Astrocyte (in vitro differentiated cells and primary cell): ENCODE results near the gene DCDC2C.

Experiments
- CTCF ChIP-seq: IDR thresholded peaks from 2 replicates; pipeline ENCODE4 v1.5.1; 2011; ENCODE audit warnings: low read depth, mild to moderate bottlenecking, inconsistent platforms, low read length, moderate library complexity; ENCODE audit not compliant: insufficient read depth
- EZH2 ChIP-seq: IDR thresholded peaks from 2 replicates; pipeline ENCODE4 v1.6.1; 2012; ENCODE audit warnings: mild to moderate bottlenecking, low read length, inconsistent platforms; ENCODE audit not compliant: insufficient read depth

GRCh38 chr2:3806168-3806567 lies 102.8 kb downstream of the DCDC2C start:
- no peak for TF ChIP-seq CTCF
- no peak for TF ChIP-seq EZH2
